H1 (cell line): ENCODE results near the gene FMNL2. TPM values are rescaled to one million over a fixed set of nuclear protein-coding genes. Genes with fewer than 3 reads are reported as not detected.

Experiments used
- USF2 ChIP-seq: IDR thresholded peaks from 2 replicates; pipeline ENCODE4 v1.6.1; 2011; ENCODE audit warnings: low read length, improper control_type of control experiment
- polyA plus RNA-seq, 7 experiments: library from polyadenylated mRNA; depleted of rRNA in 3 of 7; stranded (reverse) in 5 of 7; unstranded in 2 of 7; fragments of >200 nt in 5 of 7; fragments of 200-250 nt in 2 of 7; gene quantifications; 1 replicate in 5 of 7; 2 replicates in 1 of 7; 4 replicates in 1 of 7; pipeline versions ENCODE4 v1.2.1 to v1.2.3, GENCODE V29; 2011 to 2013; ENCODE audit warnings: missing spikeins in 2 of 7, mixed read lengths in 2 of 7
- total RNA-seq: library from RNA; stranded (reverse); fragmentation: NEBNext Ultra II Directional; extraction: Animal tissue kit (Norgen Biotek cat#: 25700); gene quantifications from 2 replicates; pipeline ENCODE4 v1.2.1, GENCODE V29; 2021

The FMNL2 gene
- total and polyA plus RNA-seq, 2 of the 8 experiments (the other 6 are each of a cell fraction or from before 2014, with no cell fraction given) = 15.5 to 45.1 TPM

- TF ChIP-seq USF2 = no peak
Observed at GRCh38 chr2:152297715-152298114, 37.3 kb upstream of the FMNL2 start (continued).
